ENCODE data around the gene SEMA6A.
"Not testable (repeated sequence)": the region's sequence is repeated elsewhere in the genome, so short reads cannot be mapped to it uniquely, and the experiment has no call there.

SEMA6A gene

GRCh38 chr5:116528519-116529234, 45.9 kb downstream of the SEMA6A start:
- no peak for DNase-seq

GRCh38 chr5:116527582-116527981, 47.0 kb downstream of the SEMA6A start:
- in situ Hi-C loops (cut with MboI; ENCODE audit: low pct_unique_long_range_greater_than_20kb, low sequenced_read_pairs): no loop called here
- DNase-seq: no peak

More at GRCh38 chr5:116528519-116529234, 45.9 kb downstream of the SEMA6A start:
- in situ Hi-C loops (cut with MboI; ENCODE audit: low pct_unique_long_range_greater_than_20kb, low sequenced_read_pairs): no loop called here

DNA sequence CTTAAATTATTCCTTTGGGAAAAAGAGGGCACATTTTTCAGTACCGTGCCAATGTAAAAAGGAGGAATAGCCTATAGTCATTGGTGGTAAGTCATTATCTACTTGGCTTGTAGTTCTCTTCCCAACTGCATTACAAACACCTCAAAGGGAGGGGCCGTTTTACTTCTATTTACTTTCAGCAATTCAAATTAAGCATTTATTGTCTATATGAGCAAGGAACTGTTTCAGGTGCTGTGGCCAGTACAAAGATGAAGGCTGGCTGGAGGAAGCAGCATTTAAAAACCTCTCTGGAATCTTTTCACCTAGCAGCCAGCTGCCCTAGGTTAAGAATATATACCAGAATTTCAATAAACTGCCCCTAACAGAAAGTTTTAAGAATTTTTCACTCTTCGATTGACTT, 48.9 kb downstream of the SEMA6A start:
- DNase-seq: no peak
- in situ Hi-C loops (cut with MboI; ENCODE audit: low pct_unique_long_range_greater_than_20kb, low sequenced_read_pairs): no loop called here

DNA sequence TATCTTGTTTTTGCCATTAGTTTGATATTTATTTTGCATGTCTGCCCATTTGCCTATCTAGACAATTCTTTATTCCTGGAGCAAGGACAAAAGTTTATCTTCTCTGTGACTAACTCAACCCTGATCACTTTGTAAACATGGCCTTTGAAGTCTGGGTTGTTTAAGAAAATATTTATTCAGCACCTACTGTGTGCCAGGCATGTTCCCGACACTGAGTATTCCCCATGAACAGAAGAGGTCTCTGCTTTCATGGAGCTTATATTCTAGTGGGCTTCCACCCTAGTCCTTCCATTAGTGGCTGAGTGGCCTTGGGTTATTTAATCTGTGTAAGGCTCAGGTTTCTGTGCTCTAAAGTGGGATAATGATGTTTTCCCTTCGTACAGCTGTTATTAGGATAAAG, 49.7 kb downstream of the SEMA6A start:
- in situ Hi-C loops (cut with MboI; ENCODE audit: low pct_unique_long_range_greater_than_20kb, low sequenced_read_pairs): no loop called here
- DNase-seq: no peak

DNA sequence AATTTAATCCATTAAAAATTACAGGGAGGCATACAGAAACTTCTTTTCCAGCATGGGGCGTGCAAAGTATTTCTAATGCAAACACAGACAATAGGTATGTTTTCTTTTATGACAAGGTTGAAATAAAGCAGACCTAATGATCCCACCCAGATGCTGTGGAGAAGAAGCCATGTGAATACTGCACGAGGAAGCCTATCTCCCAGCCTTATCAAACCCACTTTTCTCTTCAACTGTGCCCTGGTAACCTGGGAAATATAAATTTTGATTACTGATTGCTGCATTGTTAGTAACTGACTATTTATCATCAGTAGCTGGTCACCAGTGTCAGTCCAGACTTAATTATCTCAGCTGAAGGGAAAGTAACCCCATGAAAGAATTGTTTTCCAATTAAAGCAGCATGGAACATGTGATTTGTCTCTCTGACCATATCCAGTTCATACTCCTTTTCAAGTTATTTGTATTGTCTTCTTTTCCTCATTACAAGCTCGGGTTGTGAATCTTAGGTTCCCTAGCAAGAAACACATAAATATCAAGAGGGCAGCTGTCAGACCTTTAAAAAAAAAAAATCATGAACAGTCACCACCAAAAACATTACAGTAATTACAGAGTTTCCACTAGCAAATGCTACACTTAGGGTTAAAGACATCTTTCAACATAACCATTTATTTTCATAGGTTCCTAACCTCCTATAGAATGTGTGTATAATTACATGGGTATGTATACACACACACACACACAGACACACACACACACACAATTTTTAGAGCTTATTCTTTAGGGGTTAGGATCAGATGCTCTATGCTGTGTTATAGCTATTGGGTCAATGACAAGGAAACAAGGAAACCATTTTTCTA, 50.3 kb downstream of the SEMA6A start:
- in situ Hi-C loops (cut with MboI; ENCODE audit: low pct_unique_long_range_greater_than_20kb, low sequenced_read_pairs): no loop called here
- no peak for DNase-seq

DNA sequence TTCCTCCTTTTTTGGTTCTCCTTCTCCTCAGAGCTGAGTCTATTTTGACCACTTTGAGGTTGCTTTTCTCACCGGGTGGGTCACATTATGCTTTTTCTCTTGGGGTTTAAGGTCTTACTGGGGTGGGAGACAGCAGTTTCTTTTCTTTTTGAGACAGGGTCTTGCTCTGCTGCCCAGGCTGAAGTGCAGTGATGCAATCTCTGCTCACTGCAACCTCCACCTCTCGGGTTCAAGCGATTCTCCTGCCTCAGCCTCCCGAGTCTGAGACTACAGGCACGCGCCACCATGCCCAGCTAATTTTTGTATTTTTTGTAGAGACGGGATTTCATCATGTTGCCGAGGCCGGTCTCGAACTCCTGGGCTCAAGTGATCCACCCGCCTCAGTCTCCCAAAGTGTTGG, 51.4 kb downstream of the SEMA6A start:
- DNase-seq; in situ Hi-C loops (cut with MboI; ENCODE audit: low pct_unique_long_range_greater_than_20kb, low sequenced_read_pairs): not testable (repeated sequence)

GRCh38 chr5:116522356-116523136, 52.1 kb downstream of the SEMA6A start:
- no peak for DNase-seq
- in situ Hi-C loops (cut with MboI; ENCODE audit: low pct_unique_long_range_greater_than_20kb, low sequenced_read_pairs): no loop called here

DNA sequence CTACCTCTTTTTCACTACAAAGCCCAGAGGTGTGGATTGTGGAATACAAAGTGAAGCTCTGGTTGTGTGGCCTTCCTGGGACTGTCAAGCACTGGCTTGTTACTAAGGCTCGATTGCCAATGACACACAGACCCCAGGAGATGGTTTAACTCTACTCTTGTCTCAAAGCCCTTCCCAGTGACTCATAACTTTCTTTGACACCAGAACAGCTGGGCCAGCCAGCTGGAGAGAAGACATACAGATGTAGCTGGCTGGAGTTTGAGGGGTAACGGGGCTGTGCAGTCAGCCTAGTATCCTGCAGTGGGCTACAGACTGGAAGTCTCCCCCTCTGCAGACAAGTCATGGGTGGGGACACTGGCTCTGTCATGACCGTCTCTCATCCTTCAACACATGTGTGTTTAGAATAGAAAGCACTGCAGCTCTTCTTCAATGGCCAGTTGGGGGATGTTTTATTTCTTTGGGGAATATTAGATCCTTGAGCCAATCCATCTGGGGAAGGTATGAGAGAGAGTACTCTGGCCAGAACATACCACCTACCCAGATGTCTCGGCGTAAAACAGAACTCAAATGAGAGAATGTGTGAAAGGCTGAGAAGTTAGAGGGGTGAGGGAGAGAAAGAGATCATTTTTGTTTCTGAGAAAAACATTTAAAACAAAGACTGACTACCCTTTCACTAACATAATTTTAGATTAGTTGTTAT, 53.3 kb downstream of the SEMA6A start:
- in situ Hi-C loops (cut with MboI; ENCODE audit: low pct_unique_long_range_greater_than_20kb, low sequenced_read_pairs): no loop called here
- no peak for DNase-seq

- in situ Hi-C loops (cut with MboI; ENCODE audit: low pct_unique_long_range_greater_than_20kb, low sequenced_read_pairs): no loop called here
- DNase-seq: no peak
Measured at GRCh38 chr5:116520771-116521170, 53.9 kb downstream of the SEMA6A start.

DNA sequence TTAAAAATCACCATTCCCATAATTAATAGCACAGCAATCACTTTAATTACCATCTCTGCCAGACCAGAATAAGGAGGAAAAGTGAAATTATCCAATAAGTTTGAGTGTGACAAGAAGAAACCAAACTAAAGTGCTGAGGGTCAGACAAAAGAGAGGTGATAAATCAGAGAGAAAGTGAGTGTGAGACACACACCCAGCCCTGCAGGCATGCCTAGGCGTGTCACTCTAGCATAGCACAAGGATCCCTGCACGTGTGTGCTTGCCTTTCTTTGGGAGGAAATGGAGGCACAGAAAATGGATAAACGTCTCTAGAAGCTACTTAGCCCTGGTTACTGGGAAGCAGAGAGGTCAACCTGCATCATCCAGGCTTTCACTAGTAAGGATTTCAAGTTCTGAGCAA, 56.2 kb downstream of the SEMA6A start:
- no peak for DNase-seq
- in situ Hi-C loops (cut with MboI; ENCODE audit: low pct_unique_long_range_greater_than_20kb, low sequenced_read_pairs): no loop called here

DNA sequence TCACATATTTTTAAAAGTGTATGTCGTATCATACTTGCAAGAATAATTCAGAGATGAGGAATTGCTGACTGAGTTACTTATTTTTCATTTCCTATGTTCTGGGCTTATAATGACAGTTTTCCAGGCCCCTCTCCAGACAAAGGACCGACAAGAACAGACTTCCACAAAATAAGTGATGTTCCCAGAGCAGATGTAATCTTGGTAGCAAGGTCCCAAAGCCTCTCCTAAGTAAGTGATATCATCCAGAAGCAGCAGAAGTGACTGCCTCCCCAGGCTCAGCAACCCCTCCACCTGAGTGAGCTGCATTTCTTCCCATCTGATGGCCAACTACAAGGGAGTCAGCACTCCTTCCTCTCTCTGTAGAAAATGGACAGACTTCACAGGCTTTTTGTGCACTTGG, 57.1 kb downstream of the SEMA6A start:
- in situ Hi-C loops (cut with MboI; ENCODE audit: low pct_unique_long_range_greater_than_20kb, low sequenced_read_pairs): no loop called here
- no peak for DNase-seq

- DNase-seq: no peak
- in situ Hi-C loops (cut with MboI; ENCODE audit: low pct_unique_long_range_greater_than_20kb, low sequenced_read_pairs): no loop called here
Measured at GRCh38 chr5:116516021-116516420, 58.6 kb downstream of the SEMA6A start.

- in situ Hi-C loops (cut with MboI; ENCODE audit: low pct_unique_long_range_greater_than_20kb, low sequenced_read_pairs): no loop called here
Measured at GRCh38 chr5:116514421-116514970, 60.1 kb downstream of the SEMA6A start.

DNA sequence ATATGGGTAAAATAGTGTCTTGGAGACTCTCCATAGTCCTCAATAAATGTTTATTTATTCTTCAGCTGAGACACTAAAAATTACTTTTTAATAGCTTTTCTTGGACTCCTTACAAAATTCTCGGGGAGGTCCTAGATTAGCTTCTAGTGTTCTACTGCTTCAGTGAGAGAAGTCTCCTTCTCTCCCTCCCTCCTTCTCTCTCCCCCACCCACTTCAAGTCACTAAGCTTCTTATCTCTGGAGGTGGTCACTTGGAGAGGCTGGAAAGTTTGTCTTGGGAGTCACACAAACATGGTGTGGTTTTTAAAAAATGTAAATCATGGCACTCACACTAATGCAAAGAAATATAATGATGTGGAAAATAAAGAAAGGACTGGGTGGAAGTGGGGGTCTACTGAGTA, 64.1 kb downstream of the SEMA6A start:
- DNase-seq: no peak
- in situ Hi-C loops (cut with MboI; ENCODE audit: low pct_unique_long_range_greater_than_20kb, low sequenced_read_pairs): no loop called here

More at GRCh38 chr5:116514421-116514970, 60.1 kb downstream of the SEMA6A start:
- DNase-seq: no peak

GRCh38 chr5:116509483-116510244, 65.0 kb downstream of the SEMA6A start:
- in situ Hi-C loops (cut with MboI; ENCODE audit: low pct_unique_long_range_greater_than_20kb, low sequenced_read_pairs): no loop called here
- no peak for DNase-seq

DNA sequence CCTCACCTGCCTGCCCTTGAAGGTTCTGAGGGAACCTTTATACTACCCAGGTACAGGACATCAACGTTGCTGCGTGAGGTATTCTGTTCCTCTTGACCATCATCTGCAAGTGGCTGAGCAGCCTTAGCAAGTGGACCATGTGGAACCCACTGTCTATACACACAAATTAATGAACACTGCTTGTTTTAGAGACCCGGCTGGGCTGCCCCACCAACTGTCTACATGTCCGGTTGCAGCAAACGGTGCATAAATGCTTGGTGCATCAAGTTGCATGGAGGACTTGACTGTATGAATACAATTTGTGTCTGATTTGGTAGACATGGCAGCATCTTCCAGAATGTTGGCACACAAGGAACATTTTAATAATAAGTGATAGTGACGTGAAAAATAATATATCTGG, 65.8 kb downstream of the SEMA6A start:
- in situ Hi-C loops (cut with MboI; ENCODE audit: low pct_unique_long_range_greater_than_20kb, low sequenced_read_pairs): no loop called here
- no peak for DNase-seq

DNA sequence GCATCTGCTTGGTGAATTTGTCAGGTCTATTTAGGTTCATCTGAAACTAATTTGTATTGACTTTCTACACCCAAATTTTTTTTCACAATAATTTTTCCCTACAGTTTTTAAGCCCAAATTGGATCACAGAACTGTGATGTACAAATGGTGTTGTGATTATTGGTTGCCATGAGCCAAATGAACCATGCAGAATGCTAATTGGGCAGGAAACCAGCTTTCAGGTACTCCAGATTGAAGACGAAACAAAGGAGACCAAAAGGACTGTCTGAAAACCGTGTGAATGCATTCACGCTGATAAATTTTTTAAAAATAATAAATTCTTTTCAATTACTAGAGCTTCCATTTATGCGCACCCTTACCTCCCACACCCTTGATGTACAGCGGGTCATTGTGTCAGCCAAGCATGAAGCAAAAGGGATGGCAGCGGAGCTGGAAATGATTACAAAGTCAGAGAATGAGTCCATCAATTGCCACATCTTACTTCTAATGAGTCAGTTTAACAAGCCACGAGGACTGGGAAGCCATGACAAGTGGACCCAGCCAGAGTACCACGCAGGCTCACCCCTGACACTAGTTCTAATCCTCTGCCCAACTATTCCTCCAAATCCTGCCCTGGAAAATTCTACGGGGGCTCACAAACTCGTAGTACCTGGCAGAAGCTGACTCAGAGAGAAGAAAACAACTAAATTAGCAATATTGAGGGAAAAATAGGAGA, 66.5 kb downstream of the SEMA6A start:
- no peak for DNase-seq

More for the DNA sequence above, 66.5 kb downstream of the SEMA6A start:
- in situ Hi-C loops (cut with MboI; ENCODE audit: low pct_unique_long_range_greater_than_20kb, low sequenced_read_pairs): no loop called here

Measured in KBM-7 (cell line).